Neuronal stem cell (in vitro differentiated cells): ENCODE results near the gene TEAD4. TPM values are rescaled to one million over a fixed set of nuclear protein-coding genes. Genes with fewer than 3 reads are reported as not detected.
A peak's percentile ranks its signal among the peaks of the same experiment; 100 is the strongest.

Experiments used
- DNase-seq: peaks from one replicate; pipeline ENCODE4 v3.0.0-alpha.2; 2013; ENCODE audit warnings: low spot score
- H2AFZ ChIP-seq: one replicate; pipeline ENCODE4 v1.6.1; 2013; ENCODE audit warnings: mild to moderate bottlenecking, low read length, inconsistent platforms
- H2AK5ac ChIP-seq: 2 replicates; pipeline ENCODE4 v1.6.1; 2013; ENCODE audit warnings: low read depth, mild to moderate bottlenecking, inconsistent platforms, low read length, moderate library complexity, mixed read lengths
- H2BK120ac ChIP-seq: 2 replicates; pipeline ENCODE4 v1.6.1; 2013; ENCODE audit warnings: low read depth, mild to moderate bottlenecking, inconsistent platforms, low read length, moderate library complexity, mixed read lengths
- H2BK12ac ChIP-seq: one replicate; pipeline ENCODE4 v1.6.1; 2013; ENCODE audit warnings: low read length, inconsistent platforms
- H2BK15ac ChIP-seq: 2 replicates; pipeline ENCODE4 v1.6.1; 2013; ENCODE audit warnings: mild to moderate bottlenecking, low read length, inconsistent platforms, mixed read lengths
- H2BK5ac ChIP-seq: one replicate; pipeline ENCODE4 v1.6.1; 2013; ENCODE audit warnings: inconsistent platforms, mild to moderate bottlenecking, low read length, moderate library complexity
- H3K14ac ChIP-seq: one replicate; pipeline ENCODE4 v1.6.1; 2013; ENCODE audit warnings: low read length, inconsistent platforms
- H3K18ac ChIP-seq: 2 replicates; pipeline ENCODE4 v1.6.1; 2013; ENCODE audit warnings: low read length, inconsistent platforms
- H3K23ac ChIP-seq: 2 replicates; pipeline ENCODE4 v1.6.1; 2013; ENCODE audit warnings: low read depth, mild to moderate bottlenecking, mixed read lengths, low read length, inconsistent platforms; ENCODE audit not compliant: poor library complexity
- H3K27ac ChIP-seq: replicated peaks from 3 replicates; pipeline ENCODE4 v1.5.1; 2013; ENCODE audit warnings: low read length, inconsistent platforms
- H3K27me3 ChIP-seq, 3 experiments: 2 replicates each; pipeline ENCODE4 v1.6.1; 2013; ENCODE audit warnings: low read length in 3 of 3, mild to moderate bottlenecking in 2 of 3, inconsistent platforms in 1 of 3, low read depth in 1 of 3, mixed read lengths in 1 of 3, moderate library complexity in 1 of 3; ENCODE audit not compliant: control insufficient read depth in 3 of 3, insufficient read depth in 3 of 3
- H3K36me3 ChIP-seq, 2 donors: replicated peaks in 1 of 2; 2 replicates each; pipeline ENCODE4 v1.6.1; 2013; ENCODE audit warnings: low read length in 2 of 2; ENCODE audit not compliant: control insufficient read depth in 2 of 2, insufficient read depth in 2 of 2
- H3K4ac ChIP-seq: 2 replicates; pipeline ENCODE4 v1.6.1; 2013; ENCODE audit warnings: inconsistent platforms, mild to moderate bottlenecking, low read length, moderate library complexity
- H3K4me1 ChIP-seq, 2 donors: 1 replicate in 1 of 2; 2 replicates in 1 of 2; pipeline ENCODE4 v1.6.1; 2013; ENCODE audit warnings: low read length in 2 of 2, low read depth in 1 of 2; ENCODE audit not compliant: control insufficient read depth in 2 of 2, insufficient read depth in 1 of 2
- H3K4me2 ChIP-seq: one replicate; pipeline ENCODE4 v1.6.1; 2013; ENCODE audit warnings: mild to moderate bottlenecking, low read length, inconsistent platforms; ENCODE audit not compliant: insufficient read depth, poor library complexity, severe bottlenecking
- H3K4me3 ChIP-seq, 2 donors: 2 replicates each; pipeline ENCODE4 v1.5.1; 2013; ENCODE audit warnings: low read length in 2 of 2, mild to moderate bottlenecking in 2 of 2, inconsistent platforms in 1 of 2, moderate library complexity in 1 of 2
- H3K79me1 ChIP-seq: one replicate; pipeline ENCODE4 v1.6.1; 2013; ENCODE audit warnings: low read depth, mild to moderate bottlenecking, inconsistent platforms, low read length, moderate library complexity
- H3K9ac ChIP-seq: one replicate; pipeline ENCODE4 v1.6.1; 2013; ENCODE audit warnings: mild to moderate bottlenecking, low read depth, low read length, inconsistent platforms; ENCODE audit not compliant: poor library complexity
- H3K9me3 ChIP-seq, 2 donors: replicated peaks in 1 of 2; 2 replicates each; pipeline versions ENCODE3 to v1.6.1; 2013; ENCODE audit warnings: low read length in 2 of 2, mild to moderate bottlenecking in 2 of 2, inconsistent platforms in 1 of 2, low read depth in 1 of 2, mixed read lengths in 1 of 2, moderate library complexity in 1 of 2; ENCODE audit not compliant: control insufficient read depth in 2 of 2, insufficient read depth in 1 of 2
- H4K8ac ChIP-seq: one replicate; pipeline ENCODE4 v1.6.1; 2013; ENCODE audit warnings: low read depth, mild to moderate bottlenecking, inconsistent platforms, low read length, moderate library complexity
- H4K91ac ChIP-seq: one replicate; pipeline ENCODE4 v1.6.1; 2013; ENCODE audit warnings: low read length, low read depth, mild to moderate bottlenecking, inconsistent platforms; ENCODE audit not compliant: poor library complexity
- WGBS, 2 donors: extraction: QIAGEN DNeasy Blood & Tissue Kit; methylation state at CpG; one replicate each; pipeline ENCODE4 v1.1.7; 2013; ENCODE audit warnings: missing lambda C conversion rate in 2 of 2, mixed read lengths in 1 of 2; ENCODE audit not compliant: insufficient read length in 2 of 2, insufficient replicate concordance in 1 of 2; ENCODE audit errors: extremely low coverage in 2 of 2; 5-methylcytosine and 5-hydroxymethylcytosine counted together
- polyA plus RNA-seq, 2 experiments: library from polyadenylated mRNA; stranded (reverse); fragments of 200-250 nt; gene quantifications; one replicate each; pipeline ENCODE4 v1.2.3, GENCODE V29; 2013

TEAD4 gene
- 17.8 TPM for polyA plus RNA-seq (2013, experiment 1 of 2)
- polyA plus RNA-seq (2013, experiment 2 of 2), result 18.8 TPM

DNA sequence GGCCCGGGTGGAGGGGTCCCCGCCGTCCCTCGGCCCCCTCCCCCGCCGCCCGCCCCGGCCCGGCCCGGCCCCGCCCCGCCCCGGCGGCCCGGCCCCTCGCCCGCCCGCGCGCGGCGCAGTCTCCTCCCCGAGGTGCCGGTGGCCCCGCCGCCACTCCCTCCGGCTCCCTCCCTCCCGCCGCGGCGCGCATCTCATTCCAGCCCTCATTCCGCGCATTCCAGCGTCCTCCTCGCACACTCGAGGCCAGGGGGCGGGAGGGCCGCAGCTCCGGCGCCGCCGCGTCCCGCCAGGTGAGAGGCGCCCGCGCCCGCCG is at the start of gene TEAD4:
Gene TEAD4, plus strand, starts transcription at position 206 of the 313 bp plus-strand sequence.
- H3K27me3 ChIP-seq, result peaks cover 0 to 9% (median 0%) of the 10 kb centered on the region in 3 experiments
- peak within 1 kb of the TSS; percentile 88 for H3K4me3 ChIP-seq
- peak within 1 kb of the TSS; percentile 95 for H3K14ac ChIP-seq
- H3K4me2 ChIP-seq, result peak within 1 kb of the TSS; percentile 91
- H4K8ac ChIP-seq, result no peak within 1 kb of the TSS
- peak within 1 kb of the TSS; percentile 91 for H3K9ac ChIP-seq
- peak within 1 kb of the TSS; percentile 99 for H3K18ac ChIP-seq
- H3K4me1 ChIP-seq, result peaks cover 25 to 28% of the 10 kb centered on the region in 2 donors
- no peaks in the 10 kb centered on the region for H3K36me3 ChIP-seq
- WGBS, 2 donors, result no CpG with 5 or more reads among the region's 50 CpGs
- H2AFZ ChIP-seq, result peak within 1 kb of the TSS; percentile 99
- H2BK12ac ChIP-seq, result peak within 1 kb of the TSS; percentile 97
- no peaks in the 10 kb centered on the region for H3K9me3 ChIP-seq
- H2BK15ac ChIP-seq, result peak within 1 kb of the TSS; percentile 71
- peak within 1 kb of the TSS; percentile 33 for H2BK5ac ChIP-seq
- H4K91ac ChIP-seq, result no peak within 1 kb of the TSS
- H3K4ac ChIP-seq, result peak within 1 kb of the TSS; percentile 86
- DNase-seq, result peak; percentile 87
- H2AK5ac ChIP-seq, result peak within 1 kb of the TSS; percentile 59
- H3K27ac ChIP-seq, result peak within 1 kb of the TSS; percentile 88
- H2BK120ac ChIP-seq, result peak within 1 kb of the TSS; percentile 85
- H3K79me1 ChIP-seq, result peaks cover 7% of the 10 kb centered on the region
- peak within 1 kb of the TSS; percentile 92 for H3K23ac ChIP-seq

DNA sequence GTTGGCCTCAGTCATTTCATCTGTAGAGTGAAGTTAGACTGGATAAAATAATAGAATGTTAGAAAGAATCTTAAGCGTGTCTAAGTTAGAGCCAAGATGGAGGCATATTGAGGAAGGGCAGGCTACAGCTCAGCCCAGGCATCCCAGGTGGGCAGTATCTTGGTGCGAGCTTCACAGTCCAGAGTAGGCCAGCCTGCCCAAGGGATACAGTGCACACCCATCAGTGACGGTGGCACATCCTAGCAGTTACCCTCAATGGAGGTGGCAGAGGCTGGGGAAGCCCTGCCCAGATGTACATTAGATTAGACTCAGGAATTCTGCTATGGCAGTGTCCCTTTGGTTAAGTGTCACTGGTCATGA is 47.0 kb upstream of the TEAD4 start:
- Histone ChIP-seq H3K4me2 (no peak overlapping the region), H3K27me3 (no peaks in the 10 kb centered on the region), H3K9me3 (no peaks in the 10 kb centered on the region), H3K14ac (no peak overlapping the region), H3K27ac (no peak overlapping the region), H3K9ac (no peak overlapping the region), H3K23ac (no peak overlapping the region), H3K36me3 (peaks cover 5 to 72% of the 10 kb centered on the region in 2 donors), H2BK5ac (no peak overlapping the region), H3K79me1 (no peaks in the 10 kb centered on the region), H3K4me3 (no peak overlapping the region), H3K4ac (no peak overlapping the region), H2AFZ (no peak overlapping the region), H2BK12ac (no peak overlapping the region), H4K8ac (no peak overlapping the region), H2BK15ac (no peak overlapping the region), H2BK120ac (no peak overlapping the region), H4K91ac (no peak overlapping the region), H3K4me1 (peaks cover 0 to 5% of the 10 kb centered on the region in 2 donors), H3K18ac (no peak overlapping the region), H2AK5ac (no peak overlapping the region)
- no peak for DNase-seq
- no CpG with 5 or more reads among the region's 3 CpGs for WGBS, 2 donors

DNA sequence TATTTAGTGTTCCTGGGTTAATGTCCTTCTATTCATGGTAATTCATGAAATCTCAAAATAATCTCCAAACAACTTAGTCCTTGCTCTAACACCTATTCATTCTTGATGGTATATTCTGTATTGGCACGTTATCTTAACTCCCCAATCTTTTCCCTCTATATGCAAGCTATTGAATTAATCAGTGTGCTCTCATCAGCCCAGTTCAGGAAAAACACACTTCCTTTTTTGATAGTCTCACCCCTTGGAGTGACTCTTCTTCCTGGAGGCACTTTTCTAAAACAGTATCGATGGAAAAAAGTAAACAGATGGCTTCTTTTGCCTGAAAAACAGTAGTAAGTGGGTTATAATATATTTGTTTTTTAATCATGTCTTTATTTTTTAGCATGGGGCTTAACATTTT is 39.9 kb upstream of the TEAD4 start:
- H3K4me1 ChIP-seq, result no peaks in the 10 kb centered on the region
- no CpG with 5 or more reads among the region's 2 CpGs for WGBS, 2 donors
- no peak overlapping the region for H2BK12ac ChIP-seq
- H4K8ac ChIP-seq, result no peak overlapping the region
- H4K91ac ChIP-seq, result no peak overlapping the region
- H3K79me1 ChIP-seq, result no peaks in the 10 kb centered on the region
- no peak overlapping the region for H3K4me3 ChIP-seq
- H3K36me3 ChIP-seq, result peaks cover 13 to 74% of the 10 kb centered on the region in 2 donors
- H3K4me2 ChIP-seq, result no peak overlapping the region
- H3K14ac ChIP-seq, result no peak overlapping the region
- no peak overlapping the region for H3K23ac ChIP-seq
- H2AFZ ChIP-seq, result no peak overlapping the region
- H3K27me3 ChIP-seq, result no peaks in the 10 kb centered on the region
- H3K18ac ChIP-seq, result no peak overlapping the region
- H3K9me3 ChIP-seq, result no peaks in the 10 kb centered on the region
- no peak for DNase-seq
- H2BK5ac ChIP-seq, result no peak overlapping the region
- no peak overlapping the region for H3K4ac ChIP-seq
- H2BK15ac ChIP-seq, result no peak overlapping the region
- no peak overlapping the region for H2AK5ac ChIP-seq
- H2BK120ac ChIP-seq, result no peak overlapping the region
- H3K27ac ChIP-seq, result no peak overlapping the region
- no peak overlapping the region for H3K9ac ChIP-seq

DNA sequence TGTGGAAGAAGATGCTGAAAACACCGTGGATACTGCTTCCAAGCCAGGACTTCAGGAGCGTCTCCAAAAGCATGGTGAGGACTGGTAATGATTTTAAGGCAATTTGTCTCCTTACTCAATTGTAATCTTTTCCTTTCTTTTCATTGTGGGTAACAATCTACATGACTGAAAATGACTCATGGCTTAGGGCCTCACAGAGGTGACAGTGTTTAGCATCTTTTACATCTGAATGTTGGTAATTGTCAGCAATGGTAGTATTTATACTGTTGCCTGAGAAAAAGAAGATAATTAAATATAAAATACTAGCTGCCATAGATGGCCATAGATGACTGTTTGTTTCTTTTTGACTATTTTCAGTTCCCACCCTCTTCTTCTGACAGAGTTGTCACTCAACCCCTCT is 36.9 kb upstream of the TEAD4 start:
- H2AFZ ChIP-seq, result no peak overlapping the region
- no peak overlapping the region for H3K4me2 ChIP-seq
- no peaks in the 10 kb centered on the region for H3K27me3 ChIP-seq
- WGBS, 2 donors, result no CpG with 5 or more reads among the region's 2 CpGs
- no peak overlapping the region for H3K4me3 ChIP-seq
- no peak overlapping the region for H2BK120ac ChIP-seq
- H3K79me1 ChIP-seq, result no peaks in the 10 kb centered on the region
- no peaks in the 10 kb centered on the region for H3K4me1 ChIP-seq
- H3K18ac ChIP-seq, result no peak overlapping the region
- no peak overlapping the region for H2BK12ac ChIP-seq
- H3K9me3 ChIP-seq, result no peaks in the 10 kb centered on the region
- H4K8ac ChIP-seq, result no peak overlapping the region
- H2BK5ac ChIP-seq, result no peak overlapping the region
- no peak overlapping the region for H3K14ac ChIP-seq
- H3K4ac ChIP-seq, result no peak overlapping the region
- H3K36me3 ChIP-seq, result peaks cover 18 to 78% of the 10 kb centered on the region in 2 donors
- H3K27ac ChIP-seq, result no peak overlapping the region
- no peak overlapping the region for H3K23ac ChIP-seq
- DNase-seq, result no peak
- H2AK5ac ChIP-seq, result no peak overlapping the region
- H3K9ac ChIP-seq, result no peak overlapping the region
- no peak overlapping the region for H4K91ac ChIP-seq
- no peak overlapping the region for H2BK15ac ChIP-seq
